Adrenal gland (tissue), 12 donors: ENCODE data around the gene KPNA3. TPM values are rescaled to one million over a fixed set of nuclear protein-coding genes. Genes with fewer than 3 reads are reported as not detected.

Experiments
- DNase-seq, 7 donors: peaks; one replicate each; pipeline ENCODE4 v3.0.0-alpha.2; 2019 to 2020
- H3K27ac ChIP-seq, 5 donors: fragments of 200-600 bp; sonication (generic) in 4 of 5; 1 replicate in 3 of 5; 2 replicates in 2 of 5; pipeline versions ENCODE4 v1.5.1 to v1.8.0; 2016 to 2020; ENCODE audit warnings: mild to moderate bottlenecking in 1 of 5
- H3K27me3 ChIP-seq: fragments of 200-600 bp; 2 replicates; pipeline ENCODE4 v1.8.0; 2021
- H3K36me3 ChIP-seq, 2 donors: fragments of 200-600 bp; replicated peaks in 1 of 2; 1 replicate in 1 of 2; 2 replicates in 1 of 2; pipeline versions ENCODE4 v1.5.1 to v1.8.0; 2018 to 2022
- H3K4me1 ChIP-seq, 2 donors: fragments of 200-600 bp; replicated peaks in 1 of 2; 1 replicate in 1 of 2; 2 replicates in 1 of 2; pipeline versions ENCODE4 v1.5.1 to v1.8.0; 2018 to 2021
- H3K4me3 ChIP-seq, 4 donors: fragments of 200-600 bp; sonication (generic) in 3 of 4; one replicate each; pipeline ENCODE4 v1.5.1; 2016 to 2018
- H3K9me3 ChIP-seq, 3 donors: fragments of 200-600 bp; sonication (generic) in 1 of 3; replicated peaks in 1 of 3; 1 replicate in 2 of 3; 2 replicates in 1 of 3; pipeline versions ENCODE4 v1.5.1 to v1.8.0; 2016 to 2021
- CTCF ChIP-seq, 6 experiments: fragments of 450-650 bp in 4 of 6; fragments of 200-600 bp in 2 of 6; sonication (generic) in 1 of 6; IDR thresholded peaks; 1 replicate in 5 of 6; 2 replicates in 1 of 6; pipeline versions ENCODE4 v1.5.1 to v1.8.0; 2016 to 2021; ENCODE audit warnings: antibody characterized with exemption in 6 of 6, mild to moderate bottlenecking in 2 of 6, moderate library complexity in 1 of 6
- POLR2A ChIP-seq, 2 donors: fragments of 450-650 bp; IDR thresholded peaks; one replicate each; pipeline ENCODE4 v1.6.1; 2017; ENCODE audit warnings: antibody characterized with exemption in 2 of 2, mild to moderate bottlenecking in 2 of 2, moderate library complexity in 1 of 2
- WGBS, 4 donors: extraction: QIAGEN DNeasy Blood & Tissue Kit in 2 of 4; methylation state at CpG; one replicate each; pipeline versions ENCODE4 v1.1.5 to v1.1.7; 2013 to 2017; 5-methylcytosine and 5-hydroxymethylcytosine counted together
- intact Hi-C, 2 donors: fragments of 100-400 bp; cut with DNase I; formaldehyde crosslinking; loops; one replicate each; pipeline versions ENCODE4 v1.14.1 to v1.15.0; 2022 to 2023
- polyA plus RNA-seq, 3 donors: library from polyadenylated mRNA; stranded (reverse); fragments of 200-250 nt in 2 of 3; fragments of 350-450 nt in 1 of 3; fragmentation: Illumina TruSeq in 1 of 3; extraction: RNeasy Lipid Tissue Mini Kit (QIAGEN cat#74804) in 1 of 3; gene quantifications; one replicate each; pipeline ENCODE4 v1.2.3, GENCODE V29; 2013 to 2014
- total RNA-seq, 9 donors: library from RNA; depleted of rRNA in 4 of 9; stranded (reverse); fragments of >200 nt in 4 of 9; fragments of 120-200 nt in 1 of 9; fragmentation: NEBNext Ultra II Directional in 1 of 9; extraction: Animal tissue kit (Norgen Biotek cat#: 25700) in 1 of 9; gene quantifications; one replicate each; pipeline versions ENCODE4 v1.1.0 to v1.2.4, GENCODE V29; 2013 to 2023
- donor health status: healthy with polysubstance abuse.
- donor health status: Bipolar disorder and iron deficiency.
- donor health status: DM: yes; HTN: yes; CAD: no.
- donor health status: DM: no; HTN: no; CAD: no.
- donor health status: DM: no; HTN: no; CAD: no.
- donor health status: DM: yes; HTN: yes; CAD: no.

KPNA3 gene
- total and polyA plus RNA-seq, 12 donors = 8.6 to 43.8 (median 20.5) TPM

DNA sequence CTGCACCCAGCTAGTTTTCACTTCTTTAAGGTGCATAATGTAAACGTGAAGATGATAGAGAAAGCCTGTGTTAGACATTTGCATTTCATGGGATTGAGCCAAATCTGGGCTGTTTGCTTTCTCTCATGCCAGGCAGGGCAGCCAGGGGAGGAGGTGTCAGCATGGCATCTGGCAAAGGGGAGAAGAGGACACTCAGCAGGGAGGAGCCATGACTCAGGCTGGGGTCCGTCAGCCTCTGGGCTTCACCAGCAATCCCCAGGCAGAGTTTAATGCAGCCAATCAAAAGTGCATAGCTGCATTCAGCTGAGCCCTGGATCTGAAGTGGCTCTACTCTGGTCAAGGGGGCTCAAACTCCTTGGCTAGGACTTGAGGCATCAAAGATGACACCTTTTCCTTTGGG is 124.7 kb downstream of the KPNA3 start:
- peak in 6 of 7 donors; percentile 32 to 70 (median 54) for DNase-seq
- intact Hi-C loops = loop anchor here in 1 of 2 donors (5.0 kb wide), 1 partner anchor 180 kb away; no protein-coding TSS in a partner anchor
- no peak overlapping the region for H3K27ac ChIP-seq
- TF ChIP-seq CTCF (IDR thresholded peaks at IDR 0.05) (no peak), POLR2A (IDR thresholded peaks at IDR 0.05) (no peak)
- H3K36me3 ChIP-seq = peaks cover 0 to 11% of the 10 kb centered on the region in 2 donors
- peaks cover 6 to 7% of the 10 kb centered on the region in 2 donors for H3K4me1 ChIP-seq
- no peak overlapping the region for H3K4me3 ChIP-seq
- no peaks in the 10 kb centered on the region for H3K27me3 ChIP-seq
- no peaks in the 10 kb centered on the region for H3K9me3 ChIP-seq
- WGBS, 4 donors = 54 to 64% (median 55%) methylated on average over 1 to 2 of the region's 2 CpGs

DNA sequence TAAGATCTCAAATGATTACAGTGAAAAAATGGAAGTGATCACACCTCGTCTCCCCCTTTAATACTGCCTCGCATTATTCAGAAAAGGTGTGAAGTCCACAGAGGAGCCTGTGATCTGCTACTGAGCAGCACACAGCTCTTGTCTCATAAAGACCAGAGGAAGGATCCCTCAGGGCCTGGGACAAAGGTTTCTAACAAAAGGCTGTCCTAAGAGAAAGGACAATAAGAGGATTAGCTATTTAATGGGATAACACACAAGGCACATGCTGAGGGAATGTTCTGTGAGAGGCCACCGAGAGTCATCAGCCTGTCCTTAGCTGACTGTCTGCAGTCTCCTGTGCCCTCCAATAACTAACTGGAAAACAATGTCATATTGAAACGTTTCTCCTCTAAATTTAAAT is 127.9 kb downstream of the KPNA3 start:
- no peaks in the 10 kb centered on the region for H3K9me3 ChIP-seq
- peaks cover 0 to 2% of the 10 kb centered on the region in 2 donors for H3K4me1 ChIP-seq
- no peak overlapping the region for H3K27ac ChIP-seq
- no peak for TF ChIP-seq POLR2A (IDR thresholded peaks at IDR 0.05)
- no peak for TF ChIP-seq CTCF (IDR thresholded peaks at IDR 0.05)
- H3K36me3 ChIP-seq = peaks cover 0 to 16% of the 10 kb centered on the region in 2 donors
- no peak for DNase-seq
- H3K4me3 ChIP-seq = no peak overlapping the region
- intact Hi-C loops = loop anchor here in 1 of 2 donors (5.0 kb wide), 1 partner anchor 183 kb away; no protein-coding TSS in a partner anchor
- 81 to 89% (median 87%) methylated on average over 4 of the region's 4 CpGs for WGBS, 4 donors
- H3K27me3 ChIP-seq = no peaks in the 10 kb centered on the region

DNA sequence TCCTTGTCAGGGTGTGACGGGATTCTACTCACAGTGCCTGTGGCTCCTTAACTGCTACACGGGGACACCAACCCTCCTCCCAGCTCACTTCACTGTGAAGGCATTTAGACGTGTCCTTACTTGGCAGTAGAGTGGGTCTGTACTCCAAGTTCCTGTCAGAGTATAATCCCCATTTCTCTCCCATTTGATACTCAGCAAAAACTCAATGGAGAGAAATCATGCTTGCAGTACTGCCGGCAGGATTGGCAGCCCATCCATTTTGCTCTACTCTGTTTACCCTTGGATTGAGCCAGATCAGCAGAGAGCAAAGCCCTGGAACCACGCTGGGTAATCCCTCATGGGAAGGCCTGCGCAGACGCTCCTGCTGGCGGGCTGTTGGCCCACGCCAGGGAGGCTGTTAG is 135.2 kb downstream of the KPNA3 start:
- H3K27ac ChIP-seq = no peak overlapping the region
- no peaks in the 10 kb centered on the region for H3K4me1 ChIP-seq
- WGBS, 4 donors = 86 to 96% (median 93%) methylated on average over 9 of the region's 9 CpGs
- no peaks in the 10 kb centered on the region for H3K27me3 ChIP-seq
- intact Hi-C loops = loop anchor here in 1 of 2 donors (5.0 kb wide), 1 partner anchor 180 kb away; no protein-coding TSS in a partner anchor
- no peaks in the 10 kb centered on the region for H3K9me3 ChIP-seq
- peaks cover 0 to 5% of the 10 kb centered on the region in 2 donors for H3K36me3 ChIP-seq
- no peak for DNase-seq
- TF ChIP-seq CTCF (IDR thresholded peaks at IDR 0.05) (no peak), POLR2A (IDR thresholded peaks at IDR 0.05) (no peak)
- no peak overlapping the region for H3K4me3 ChIP-seq

GRCh38 chr13:49655906-49656305 is 136.6 kb downstream of the KPNA3 start:
- no peaks in the 10 kb centered on the region for H3K9me3 ChIP-seq
- 78 to 84% (median 80%) methylated on average over 3 of the region's 3 CpGs for WGBS, 4 donors
- H3K36me3 ChIP-seq = peaks cover 0 to 5% of the 10 kb centered on the region in 2 donors
- H3K27me3 ChIP-seq = no peaks in the 10 kb centered on the region
- H3K27ac ChIP-seq = no peak overlapping the region
- no peaks in the 10 kb centered on the region for H3K4me1 ChIP-seq
- intact Hi-C loops = loop anchor here in 1 of 2 donors (5.0 kb wide), 1 partner anchor 181 kb away; no protein-coding TSS in a partner anchor
- DNase-seq = no peak
- no peak overlapping the region for H3K4me3 ChIP-seq
- TF ChIP-seq POLR2A (IDR thresholded peaks at IDR 0.05) = no peak
- no peak for TF ChIP-seq CTCF (IDR thresholded peaks at IDR 0.05)
